MCF 10A (cell line): ENCODE measurements around the gene CNIH4. TPM values are rescaled to one million over a fixed set of nuclear protein-coding genes. Genes with fewer than 3 reads are reported as not detected.

ENCODE experiments used
- BruUV-seq: library from RNA; stranded (reverse); fragments of 400-500 nt; replicated peaks from 2 replicates; lab custom pipeline; 2021; lab: Mats Ljungman, UMichigan
- CTCF ChIA-PET: fragments of 300-600 bp; sonication (Branson Sonifier 250); formaldehyde crosslinking; extraction: SDS; loops from one replicate; lab custom pipeline; 2021; ENCODE audit warnings: antibody characterized with exemption, inconsistent platforms; lab: Yijun Ruan, JAX
- POLR2A ChIA-PET: fragments of 300-600, 350-650 bp; sonication (Branson Sonifier 250); formaldehyde crosslinking; extraction: SDS; loops from one replicate; lab custom pipeline; 2020; ENCODE audit warnings: antibody characterized with exemption, inconsistent platforms; lab: Yijun Ruan, JAX
- DNase-seq: peaks from one replicate; pipeline ENCODE4 v3.0.0-alpha.2; 2018; ENCODE audit not compliant: unreplicated experiment
- H3K27ac Mint-ChIP-seq: one replicate; pipeline ENCODE4 v1.8.0; 2022; ENCODE audit warnings: mild to moderate bottlenecking, low read depth, mixed read lengths; ENCODE audit not compliant: unreplicated experiment
- H3K27me3 Mint-ChIP-seq: one replicate; pipeline ENCODE4 v1.8.0; 2022; ENCODE audit warnings: mixed read lengths; ENCODE audit not compliant: insufficient read depth, unreplicated experiment
- H3K36me3 Mint-ChIP-seq: one replicate; pipeline ENCODE4 v1.8.0; 2022; ENCODE audit warnings: mild to moderate bottlenecking, moderate library complexity, mixed read lengths; ENCODE audit not compliant: insufficient read depth, unreplicated experiment
- H3K4me1 Mint-ChIP-seq: one replicate; pipeline ENCODE4 v1.8.0; 2022; ENCODE audit warnings: mixed read lengths; ENCODE audit not compliant: insufficient read depth, unreplicated experiment
- H3K4me3 Mint-ChIP-seq: one replicate; pipeline ENCODE4 v1.8.0; 2022; ENCODE audit warnings: mild to moderate bottlenecking, moderate library complexity, mixed read lengths; ENCODE audit not compliant: unreplicated experiment
- H3K9me3 Mint-ChIP-seq: one replicate; pipeline ENCODE4 v1.8.0; 2022; ENCODE audit warnings: mixed read lengths; ENCODE audit not compliant: unreplicated experiment
- CTCF ChIP-seq: fragments of 200-600 bp; IDR thresholded peaks from one replicate; pipeline ENCODE4 v1.8.0; 2022; ENCODE audit warnings: antibody characterized with exemption, mild to moderate bottlenecking; ENCODE audit not compliant: unreplicated experiment
- intact Hi-C: fragments of 100-400 bp; cut with micrococcal nuclease; formaldehyde crosslinking; loops from 2 replicates; pipeline ENCODE4 v1.14.1; 2022
- total RNA-seq: library from RNA; stranded (reverse); gene quantifications from 2 replicates; pipeline ENCODE4 v1.2.3, GENCODE V29; 2022

Gene CNIH4
- total RNA-seq, 1 experiment from 2014 or later, result 190 TPM

GRCh38 chr1:224407571-224408293 is 51.1 kb downstream of the CNIH4 start:
- DNase-seq, result peak; percentile 86
- peaks cover 25% of the 10 kb centered on the region for H3K4me1 Mint-ChIP-seq
- CTCF ChIA-PET, result interaction anchor here (0.7 to 2.9 kb wide), 13 partner anchors 8 to 516 kb away, joined by 3 to 41 read pairs (median 4); no protein-coding TSS in a partner anchor
- no TSS peak for BruUV-seq
- H3K27ac Mint-ChIP-seq, result peak overlapping the region; percentile 7
- peaks cover 96% of the 10 kb centered on the region for H3K36me3 Mint-ChIP-seq
- H3K4me3 Mint-ChIP-seq, result no peak overlapping the region
- H3K27me3 Mint-ChIP-seq, result no peaks in the 10 kb centered on the region
- POLR2A ChIA-PET, result interaction anchor here (0.5 to 6.5 kb wide), 21 partner anchors 8 to 253 kb away, joined by 3 to 84 read pairs (median 3); partner anchors contain the start of gene WDR26
- H3K9me3 Mint-ChIP-seq, result no peaks in the 10 kb centered on the region
- intact Hi-C loops, result loop anchor here (2.0 kb wide), 1 partner anchor 49 kb away; no protein-coding TSS in a partner anchor
- TF ChIP-seq CTCF, result no peak

- no peaks in the 10 kb centered on the region for H3K27me3 Mint-ChIP-seq
- H3K36me3 Mint-ChIP-seq, result peaks cover 96% of the 10 kb centered on the region
- no peaks in the 10 kb centered on the region for H3K9me3 Mint-ChIP-seq
- intact Hi-C loops, result loop anchor here (2.0 kb wide), 1 partner anchor 49 kb away; no protein-coding TSS in a partner anchor
- ChIA-PET CTCF (interaction anchor here (0.7 to 2.9 kb wide), 13 partner anchors 8 to 516 kb away, joined by 3 to 41 read pairs (median 4); no protein-coding TSS in a partner anchor), POLR2A (interaction anchor here (0.5 to 6.5 kb wide), 18 partner anchors 9 to 254 kb away, joined by 3 to 84 read pairs (median 3); partner anchors contain the start of gene WDR26)
- no TSS peak for BruUV-seq
- peaks cover 25% of the 10 kb centered on the region for H3K4me1 Mint-ChIP-seq
- no peak overlapping the region for H3K4me3 Mint-ChIP-seq
- no peak for TF ChIP-seq CTCF
- no peak overlapping the region for H3K27ac Mint-ChIP-seq
- no peak for DNase-seq
Observed at GRCh38 chr1:224408294-224408590, 51.6 kb downstream of the CNIH4 start.

- no TSS peak for BruUV-seq
- ChIA-PET CTCF (interaction anchor here (0.9 to 2.0 kb wide), 6 partner anchors 18 to 511 kb away, joined by 3 to 13 read pairs (median 4); no protein-coding TSS in a partner anchor), POLR2A (interaction anchor here (0.7 to 6.5 kb wide), 8 partner anchors 9 to 45 kb away, joined by 3 to 84 read pairs (median 5); partner anchors contain the start of gene WDR26)
- peaks cover 94% of the 10 kb centered on the region for H3K36me3 Mint-ChIP-seq
- peak overlapping the region; percentile 47 for H3K27ac Mint-ChIP-seq
- DNase-seq, result no peak
- H3K27me3 Mint-ChIP-seq, result no peaks in the 10 kb centered on the region
- no peak overlapping the region for H3K4me3 Mint-ChIP-seq
- H3K4me1 Mint-ChIP-seq, result peaks cover 11% of the 10 kb centered on the region
- intact Hi-C loops, result no loop called here
- H3K9me3 Mint-ChIP-seq, result no peaks in the 10 kb centered on the region
- TF ChIP-seq CTCF, result no peak
Observed at GRCh38 chr1:224411766-224412165, 55.1 kb downstream of the CNIH4 start.

- TF ChIP-seq CTCF, result no peak
- H3K4me3 Mint-ChIP-seq, result no peak overlapping the region
Observed at GRCh38 chr1:224420106-224420505, 63.4 kb downstream of the CNIH4 start.

More at GRCh38 chr1:224420106-224420505, 63.4 kb downstream of the CNIH4 start:
- peaks cover 100% of the 10 kb centered on the region for H3K36me3 Mint-ChIP-seq
- no peak overlapping the region for H3K27ac Mint-ChIP-seq
- no peaks in the 10 kb centered on the region for H3K27me3 Mint-ChIP-seq
- peaks cover 11% of the 10 kb centered on the region for H3K4me1 Mint-ChIP-seq
- intact Hi-C loops, result no loop called here
- no TSS peak for BruUV-seq
- CTCF ChIA-PET, result interaction anchor here (0.5 to 1.6 kb wide), 3 partner anchors 37 to 83 kb away, joined by 3 to 6 read pairs (median 3); no protein-coding TSS in a partner anchor
- no peaks in the 10 kb centered on the region for H3K9me3 Mint-ChIP-seq
- POLR2A ChIA-PET, result interaction anchor here (0.5 to 4.9 kb wide), 7 partner anchors 11 to 503 kb away, joined by 3 to 34 read pairs (median 4); no protein-coding TSS in a partner anchor
- DNase-seq, result no peak
